ENCODE measurements around the gene FAM90A1.
"Not testable (repeated sequence)": the region's sequence is repeated elsewhere in the genome, so short reads cannot be mapped to it uniquely, and the experiment has no call there.

GRCh38 chr12:8252056-8252818 lies 24.8 kb upstream of the FAM90A1 start:
- not testable (repeated sequence) for TF ChIP-seq CTCF, POLR2AphosphoS5, POLR2A (IDR thresholded peaks at IDR 0.05)
